SK-N-SH (cell line): ENCODE measurements around the gene PERM1. TPM values are rescaled to one million over a fixed set of nuclear protein-coding genes. Genes with fewer than 3 reads are reported as not detected.
A peak's percentile ranks its signal among the peaks of the same experiment; 100 is the strongest.

Experiments
- CTCF ChIA-PET: fragments of 300-600, 350-600 bp; formaldehyde crosslinking; extraction: SDS; loops from one replicate; lab custom pipeline; 2021; lab: Yijun Ruan, JAX
- POLR2A ChIA-PET: fragments of 350-600 bp; sonication (Branson Sonifier 250); formaldehyde crosslinking; extraction: SDS; loops from one replicate; lab custom pipeline; 2020; ENCODE audit warnings: antibody characterized with exemption, inconsistent platforms; lab: Yijun Ruan, JAX
- DNase-seq: peaks from one replicate; pipeline ENCODE4 v3.0.0; 2012
- H2AFZ ChIP-seq: fragments of 200-600 bp; sonication (generic); 2 replicates; pipeline ENCODE4 v1.8.1; 2016; ENCODE audit warnings: antibody characterized with exemption, mild to moderate bottlenecking, low read depth
- H3F3A ChIP-seq: fragments of 200-600 bp; sonication (generic); replicated peaks from 2 replicates; pipeline ENCODE3; 2016; ENCODE audit warnings: antibody characterized with exemption, mild to moderate bottlenecking; ENCODE audit not compliant: insufficient read depth
- H3K27ac ChIP-seq, 2 experiments: fragments of 200-500 bp in 1 of 2; fragments of 200-600 bp in 1 of 2; sonication (Bioruptor generic) in 1 of 2; sonication (generic), shearing (Covaris generic) in 1 of 2; 2 replicates each; pipeline versions ENCODE4 v1.5.1 to v1.6.1; 2014 to 2016; ENCODE audit warnings: low read depth in 2 of 2, inconsistent platforms in 1 of 2, low read length in 1 of 2, mild to moderate bottlenecking in 1 of 2, mixed read lengths in 1 of 2
- H3K27me3 ChIP-seq: fragments of 200-600 bp; sonication (generic), shearing (Covaris generic); 2 replicates; pipeline ENCODE4 v1.6.1; 2016; ENCODE audit warnings: mixed run types; ENCODE audit not compliant: insufficient read depth
- H3K36me3 ChIP-seq, 2 experiments: fragments of 200-500 bp in 1 of 2; fragments of 200-600 bp in 1 of 2; sonication (Bioruptor generic) in 1 of 2; sonication (generic) in 1 of 2; replicated peaks in 1 of 2; 2 replicates each; pipeline versions ENCODE3 to v1.5.1; 2014 to 2016; ENCODE audit warnings: low read length in 1 of 2, mild to moderate bottlenecking in 1 of 2; ENCODE audit not compliant: insufficient read depth in 2 of 2, control insufficient read depth in 1 of 2
- H3K4me1 ChIP-seq, 2 experiments: fragments of 200-500 bp in 1 of 2; fragments of 200-600 bp in 1 of 2; sonication (Bioruptor generic) in 1 of 2; sonication (generic), shearing (Covaris generic) in 1 of 2; 2 replicates each; pipeline versions ENCODE4 v1.5.1 to v1.6.1; 2014 to 2016; ENCODE audit warnings: low read depth in 1 of 2, low read length in 1 of 2, mixed run types in 1 of 2; ENCODE audit not compliant: insufficient read depth in 2 of 2, control insufficient read depth in 1 of 2
- H3K4me2 ChIP-seq: fragments of 200-600 bp; sonication (generic), shearing (Covaris generic); 2 replicates; pipeline ENCODE4 v1.6.1; 2017; ENCODE audit warnings: mixed run types
- H3K4me3 ChIP-seq, 2 experiments: fragments of 200-500 bp in 1 of 2; fragments of 200-600 bp in 1 of 2; sonication (Bioruptor generic) in 1 of 2; sonication (generic), shearing (Covaris generic) in 1 of 2; 2 replicates each; pipeline versions ENCODE4 v1.5.1 to v1.8.1; 2014 to 2016; ENCODE audit warnings: low read depth in 2 of 2, inconsistent platforms in 1 of 2, low read length in 1 of 2, mild to moderate bottlenecking in 1 of 2, mixed read lengths in 1 of 2, moderate library complexity in 1 of 2
- H3K79me2 ChIP-seq: fragments of 200-600 bp; sonication (generic); 2 replicates; pipeline ENCODE4 v1.8.1; 2017; ENCODE audit warnings: mild to moderate bottlenecking; ENCODE audit not compliant: insufficient read depth
- H3K9ac ChIP-seq: fragments of 200-600 bp; sonication (generic); 2 replicates; pipeline ENCODE4 v1.6.1; 2017; ENCODE audit warnings: mixed run types
- H3K9me2 ChIP-seq: fragments of 200-600 bp; sonication (generic); 2 replicates; pipeline ENCODE4 v1.6.1; 2017; ENCODE audit warnings: mixed run types
- H3K9me3 ChIP-seq: fragments of 200-600 bp; sonication (generic); 2 replicates; pipeline ENCODE4 v1.6.1; 2017; ENCODE audit warnings: mixed run types, mild to moderate bottlenecking, moderate library complexity
- H4K20me1 ChIP-seq: fragments of 200-600 bp; sonication (generic); 2 replicates; pipeline ENCODE4 v1.6.1; 2017; ENCODE audit warnings: mild to moderate bottlenecking, mixed run types; ENCODE audit not compliant: insufficient read depth
- CTCF ChIP-seq: fragments of 200-600 bp; sonication (generic); IDR thresholded peaks from 2 replicates; pipeline ENCODE4 v1.6.1; 2017; ENCODE audit warnings: antibody characterized with exemption, mild to moderate bottlenecking, moderate library complexity
- ELF1 ChIP-seq: IDR thresholded peaks from 2 replicates; pipeline ENCODE4 v1.4.0; 2012
- GATA2 ChIP-seq: sonication (generic); formaldehyde crosslinking; IDR thresholded peaks from 2 replicates; pipeline ENCODE4 v1.5.0; 2020; ENCODE audit warnings: mild to moderate bottlenecking, missing genetic modification reagents
- IRF3 ChIP-seq: fragments of 150-350 bp; IDR thresholded peaks from 2 replicates; pipeline ENCODE4 v1.6.1; 2016; ENCODE audit warnings: mild to moderate bottlenecking, low read depth, low read length
- JUND ChIP-seq: IDR thresholded peaks from 2 replicates; pipeline ENCODE4 v1.4.0; 2012
- MXI1 ChIP-seq: IDR thresholded peaks from 2 replicates; pipeline ENCODE4 v1.6.1; 2012; ENCODE audit warnings: mild to moderate bottlenecking, low read depth, low read length, improper control_type of control experiment
- NFIC ChIP-seq: IDR thresholded peaks from 2 replicates; pipeline ENCODE4 v1.4.0; 2012; ENCODE audit warnings: borderline replicate concordance
- RCOR1 ChIP-seq: fragments of 150-350 bp; IDR thresholded peaks from 2 replicates; pipeline ENCODE4 v1.6.1; 2017; ENCODE audit warnings: antibody characterized with exemption, low read length
- REST ChIP-seq: IDR thresholded peaks from 2 replicates; pipeline ENCODE4 v1.6.1; 2012; ENCODE audit warnings: mild to moderate bottlenecking, low read depth, low read length, moderate library complexity
- TAF1 ChIP-seq: IDR thresholded peaks from 2 replicates; pipeline ENCODE4 v1.6.1; 2012; ENCODE audit warnings: low read depth, mild to moderate bottlenecking, low read length, moderate library complexity, borderline replicate concordance
- TCF12 ChIP-seq: IDR thresholded peaks from 2 replicates; pipeline ENCODE4 v1.4.0; 2012
- USF2 ChIP-seq: fragments of 150-350 bp; IDR thresholded peaks from 2 replicates; pipeline ENCODE4 v1.6.1; 2017; ENCODE audit warnings: antibody characterized with exemption, low read length, low read depth, borderline replicate concordance
- ZBTB33 ChIP-seq: IDR thresholded peaks from 2 replicates; pipeline ENCODE4 v1.4.0; 2012; ENCODE audit warnings: low read depth, borderline replicate concordance
- WGBS: methylation state at CpG from one replicate; pipeline ENCODE4 v1.1.6; 2017; ENCODE audit warnings: low lambda C conversion rate; 5-methylcytosine and 5-hydroxymethylcytosine counted together
- polyA plus RNA-seq, 3 experiments: library from polyadenylated mRNA; depleted of rRNA; stranded (reverse); fragments of >200 nt; gene quantifications; 2 replicates each; pipeline ENCODE4 v1.2.3, GENCODE V29; 2012

Gene PERM1
- polyA plus RNA-seq, 1 of the 3 experiments (the other 2 are of a cell fraction): 0.25 TPM

- peaks cover 12% of the 10 kb centered on the region; the same call in 1 of the 2 replicates for H3K27me3 ChIP-seq
- no peak overlapping the region for H3K9ac ChIP-seq
- POLR2A ChIA-PET: no interaction called here
- no peak for TF ChIP-seq TAF1
- no peak for TF ChIP-seq IRF3
- no peak for TF ChIP-seq JUND
- no peak for TF ChIP-seq RCOR1
- no peak for TF ChIP-seq USF2
- no peak for TF ChIP-seq GATA2 (CRISPR knock-in tag)
- TF ChIP-seq MXI1: no peak
- no peak for TF ChIP-seq CTCF
- no peak for TF ChIP-seq ELF1
- TF ChIP-seq NFIC: no peak
- TF ChIP-seq REST: no peak
- no peak for TF ChIP-seq ZBTB33
- no peak for TF ChIP-seq TCF12
- H3F3A ChIP-seq: no peaks in the 10 kb centered on the region
- 66% methylated on average over 4 of the region's 22 CpGs for WGBS
- H3K9me2 ChIP-seq: no peaks in the 10 kb centered on the region
- CTCF ChIA-PET: interaction anchor here (0.5 to 13.2 kb wide), 14 partner anchors 10 to 99 kb away, joined by 3 to 246 read pairs (median 16); partner anchors contain the start of genes AGRN, ISG15, NOC2L and PERM1
- H3K9me3 ChIP-seq: no peaks in the 10 kb centered on the region
- no peaks in the 10 kb centered on the region for H4K20me1 ChIP-seq
- no peak overlapping the region for H3K4me2 ChIP-seq
- H3K79me2 ChIP-seq: no peaks in the 10 kb centered on the region
- no peak for DNase-seq
- peaks cover 0 to 45% of the 10 kb centered on the region in 2 experiments; a peak in 1 of 4 replicates for H3K4me1 ChIP-seq
- H3K36me3 ChIP-seq: no peaks in the 10 kb centered on the region
- H3K27ac ChIP-seq: peak overlapping the region in 1 of 2 experiments; percentile 98; a peak in 2 of 4 replicates
- H2AFZ ChIP-seq: no peak overlapping the region
- H3K4me3 ChIP-seq: no peak overlapping the region
These were observed 21.9 kb upstream of the PERM1 start for GRCh38 chr1:1003618-1004419.
